GM19324 (cell line): ENCODE measurements around the gene ARFGEF2.
"Not testable (repeated sequence)": the region's sequence is repeated elsewhere in the genome, so short reads cannot be mapped to it uniquely, and the experiment has no call there.

Experiments
- ATAC-seq: cut with Tn5 transposase; IDR thresholded peaks from one replicate; pipeline ENCODE4 v1.9.1; 2021; ENCODE audit warnings: mild to moderate bottlenecking, moderate library complexity; ENCODE audit not compliant: unreplicated experiment, low FRiP score

The ARFGEF2 gene

GRCh38 chr20:49046087-49046900 lies 124.8 kb downstream of the ARFGEF2 start, which contains the start of gene CSE1L:
Gene CSE1L (plus strand): TSS chr20:49046312. CDS start chr20:49058464, 12,152 bp downstream.
- peak; percentile 84 for ATAC-seq

- ATAC-seq, result no peak
Observed at GRCh38 chr20:49052334-49052733, 130.8 kb downstream of the ARFGEF2 start.

- ATAC-seq, result no peak
Observed at GRCh38 chr20:49054056-49054643, 132.6 kb downstream of the ARFGEF2 start.

GRCh38 chr20:49063279-49063678 lies 141.8 kb downstream of the ARFGEF2 start:
- ATAC-seq, result no peak

- ATAC-seq, result no peak
Observed at GRCh38 chr20:49074521-49074920, 153.0 kb downstream of the ARFGEF2 start.

- ATAC-seq, result no peak
Observed at GRCh38 chr20:49078310-49078709, 156.8 kb downstream of the ARFGEF2 start.

GRCh38 chr20:49082295-49082694 lies 160.8 kb downstream of the ARFGEF2 start:
- not testable (repeated sequence) for ATAC-seq
